Measurements from ENCODE around the gene TERB1.

The TERB1 gene

GRCh38 chr16:66741169-66741900, 60.0 kb downstream of the TERB1 start:
- DNase-seq = no peak

GRCh38 chr16:66740533-66740932, 60.9 kb downstream of the TERB1 start:
- DNase-seq = no peak

GRCh38 chr16:66740010-66740409, 61.4 kb downstream of the TERB1 start:
- no peak for DNase-seq

GRCh38 chr16:66735891-66736290, 65.5 kb downstream of the TERB1 start:
- DNase-seq = no peak

GRCh38 chr16:66731101-66731500, 70.3 kb downstream of the TERB1 start:
- no peak for DNase-seq

GRCh38 chr16:66728804-66729203, 72.6 kb downstream of the TERB1 start:
- peak; percentile 31 for DNase-seq

- DNase-seq = peak; percentile 44
Measured at GRCh38 chr16:66728117-66728787, 73.1 kb downstream of the TERB1 start.

GRCh38 chr16:66720766-66721165, 80.6 kb downstream of the TERB1 start:
- DNase-seq = no peak

- DNase-seq = no peak
Measured at GRCh38 chr16:66719246-66719645, 82.1 kb downstream of the TERB1 start.

GRCh38 chr16:66717776-66718175, 83.6 kb downstream of the TERB1 start:
- DNase-seq = no peak

- no peak for DNase-seq
Measured at GRCh38 chr16:66717112-66717675, 84.2 kb downstream of the TERB1 start.

- no peak for DNase-seq
Measured at GRCh38 chr16:66714654-66715307, 86.6 kb downstream of the TERB1 start.

- DNase-seq = no peak
Measured at GRCh38 chr16:66714062-66714461, 87.3 kb downstream of the TERB1 start.

GRCh38 chr16:66713076-66713475, 88.3 kb downstream of the TERB1 start:
- DNase-seq = no peak

- no peak for DNase-seq
Measured at GRCh38 chr16:66712512-66712911, 88.9 kb downstream of the TERB1 start.

GRCh38 chr16:66711581-66711980, 89.8 kb downstream of the TERB1 start:
- no peak for DNase-seq

- DNase-seq = no peak
Measured at GRCh38 chr16:66706506-66706880, 94.9 kb downstream of the TERB1 start.

- DNase-seq = no peak
Measured at GRCh38 chr16:66705790-66706505, 95.4 kb downstream of the TERB1 start.

Data from NCI-H2029 treated with DMSO at 0.1 percent for 48 hours (cell line).